DMS 273 treated with DMSO at 0.1 percent for 48 hours (cell line): Measurements from ENCODE around the gene FEZF2.

Experiments
- DNase-seq: peaks from one replicate; lab custom pipeline; 2025; lab: John Stamatoyannopoulos, UW

Gene FEZF2

GRCh38 chr3:62372621-62373041, 719 bp downstream of the FEZF2 start:
- DNase-seq = no peak

GRCh38 chr3:62371720-62372591, 1.4 kb downstream of the FEZF2 start:
- DNase-seq = no peak

GRCh38 chr3:62370858-62371719, 2.3 kb downstream of the FEZF2 start:
- no peak for DNase-seq

GRCh38 chr3:62370112-62370857, 3.1 kb downstream of the FEZF2 start:
- DNase-seq = no peak

GRCh38 chr3:62369476-62369743, 3.9 kb downstream of the FEZF2 start:
- DNase-seq = no peak

GRCh38 chr3:62368705-62369475, 4.5 kb downstream of the FEZF2 start:
- no peak for DNase-seq

GRCh38 chr3:62368290-62368704, 5.1 kb downstream of the FEZF2 start:
- DNase-seq = no peak

- no peak for DNase-seq
Measured at GRCh38 chr3:62367763-62368195, 5.6 kb downstream of the FEZF2 start.

GRCh38 chr3:62366126-62366484, 7.2 kb downstream of the FEZF2 start:
- no peak for DNase-seq

- DNase-seq = no peak
Measured at GRCh38 chr3:62365391-62366125, 7.8 kb downstream of the FEZF2 start.

- no peak for DNase-seq
Measured at GRCh38 chr3:62364191-62364590, 9.2 kb downstream of the FEZF2 start.

GRCh38 chr3:62363275-62363674, 10.1 kb downstream of the FEZF2 start:
- no peak for DNase-seq

GRCh38 chr3:62361824-62362223, 11.5 kb downstream of the FEZF2 start:
- DNase-seq = no peak

- DNase-seq = no peak
Measured at GRCh38 chr3:62361261-62361660, 12.1 kb downstream of the FEZF2 start.

- no peak for DNase-seq
Measured at GRCh38 chr3:62359531-62359930, 13.8 kb downstream of the FEZF2 start.

GRCh38 chr3:62356356-62356755, 17.0 kb downstream of the FEZF2 start:
- no peak for DNase-seq

GRCh38 chr3:62355703-62356102, 17.6 kb downstream of the FEZF2 start:
- no peak for DNase-seq

GRCh38 chr3:62343755-62344154, 29.6 kb downstream of the FEZF2 start:
- no peak for DNase-seq

- DNase-seq = peak; percentile 32
Measured at GRCh38 chr3:62335196-62335595, 38.2 kb downstream of the FEZF2 start.

- DNase-seq = no peak
Measured at GRCh38 chr3:62332835-62333244, 40.5 kb downstream of the FEZF2 start.

- no peak for DNase-seq
Measured at GRCh38 chr3:62332017-62332416, 41.3 kb downstream of the FEZF2 start.
